Measurements from ENCODE around the gene AXIN1. TPM values are rescaled to one million over a fixed set of nuclear protein-coding genes. Genes with fewer than 3 reads are reported as not detected.
A peak's percentile ranks its signal among the peaks of the same experiment; 100 is the strongest.
"Not testable (repeated sequence)": the region's sequence is repeated elsewhere in the genome, so short reads cannot be mapped to it uniquely, and the experiment has no call there.

The AXIN1 gene
- total RNA-seq, 1 donor from 2014 or later, result 15.9 TPM

DNA sequence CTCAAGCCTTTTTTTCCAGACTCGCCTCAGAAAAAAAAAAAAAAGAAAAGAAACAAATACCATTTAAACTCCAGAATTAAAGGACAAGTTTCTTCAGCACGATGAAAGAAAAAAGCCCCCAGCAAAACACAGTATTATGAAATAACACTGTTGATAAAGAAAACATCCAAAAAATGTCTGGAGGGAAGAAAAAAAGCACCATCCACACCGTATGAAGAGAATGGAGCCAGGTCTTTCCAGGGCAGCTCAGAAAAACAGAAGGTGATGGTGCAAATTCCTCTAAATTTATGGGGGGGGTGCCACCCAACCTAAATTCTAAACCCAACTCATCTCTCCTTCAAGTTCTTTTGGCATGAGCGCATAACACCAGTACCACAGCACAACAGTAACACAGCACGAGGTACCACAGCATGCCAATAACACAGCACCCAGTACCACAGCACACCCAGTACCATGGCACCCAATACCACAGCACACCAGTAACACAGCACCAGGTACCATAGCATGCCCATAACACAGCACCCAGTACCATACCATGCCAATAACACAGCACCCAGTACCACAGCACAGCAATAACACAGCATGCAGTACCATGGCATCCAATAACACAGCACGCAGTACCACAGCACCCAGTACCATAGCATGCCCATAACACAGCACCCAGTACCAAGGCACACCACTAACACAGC, 19.0 kb downstream of the AXIN1 start:
- DNase-seq (ENCODE audit: low read depth in 2 of 2), result no peak

DNA sequence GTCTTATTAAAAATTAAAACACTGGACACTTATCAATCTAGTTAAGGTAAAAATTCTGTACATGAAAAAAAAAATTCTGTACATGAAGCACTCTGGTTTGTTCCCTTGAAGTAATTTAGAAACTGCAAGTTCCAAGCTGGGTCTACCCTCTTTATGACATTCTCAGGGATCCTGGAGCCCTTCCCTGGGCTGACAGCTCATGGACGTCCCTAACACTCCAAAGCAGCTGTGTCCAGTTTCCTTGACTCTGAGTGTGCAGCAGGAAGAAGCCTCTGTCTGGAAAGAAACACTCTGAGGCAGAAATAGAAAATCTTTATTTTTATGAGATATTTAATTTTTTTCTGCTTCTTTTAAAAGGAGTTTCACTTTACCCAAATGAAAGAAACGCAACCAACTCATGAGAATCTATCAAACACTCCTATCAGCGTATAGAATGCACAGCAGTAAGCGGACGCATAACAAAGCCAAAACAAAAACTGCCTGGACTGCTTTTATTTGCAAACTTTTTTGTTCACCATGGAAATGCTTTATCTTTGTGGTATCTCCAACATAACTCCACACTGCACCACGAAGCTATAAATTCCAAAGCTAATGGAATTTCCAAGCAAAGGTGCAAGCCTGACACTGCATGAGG, 21.2 kb downstream of the AXIN1 start:
- not testable (repeated sequence) for DNase-seq (ENCODE audit: low read depth in 2 of 2)

DNA sequence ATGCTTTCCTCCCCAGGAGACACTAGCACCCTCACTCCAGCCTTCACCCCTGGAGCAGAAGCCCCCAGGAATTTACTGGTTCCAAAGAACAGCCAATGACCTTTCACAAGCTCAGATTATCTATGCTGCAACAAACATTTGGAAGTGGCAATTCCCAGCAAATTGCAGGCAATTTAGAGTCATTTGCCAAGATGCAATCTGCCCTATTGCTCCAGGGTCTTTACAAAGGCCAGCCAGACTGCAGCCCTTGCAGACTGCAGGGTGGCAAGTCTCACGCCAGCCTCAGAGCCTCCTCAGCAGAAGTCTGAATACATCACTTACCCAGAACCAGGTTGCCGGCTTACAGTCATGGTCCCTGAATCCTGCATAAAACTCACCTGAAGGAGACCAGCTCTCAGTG, 21.8 kb downstream of the AXIN1 start:
- no peak for DNase-seq (ENCODE audit: low read depth in 2 of 2)

DNA sequence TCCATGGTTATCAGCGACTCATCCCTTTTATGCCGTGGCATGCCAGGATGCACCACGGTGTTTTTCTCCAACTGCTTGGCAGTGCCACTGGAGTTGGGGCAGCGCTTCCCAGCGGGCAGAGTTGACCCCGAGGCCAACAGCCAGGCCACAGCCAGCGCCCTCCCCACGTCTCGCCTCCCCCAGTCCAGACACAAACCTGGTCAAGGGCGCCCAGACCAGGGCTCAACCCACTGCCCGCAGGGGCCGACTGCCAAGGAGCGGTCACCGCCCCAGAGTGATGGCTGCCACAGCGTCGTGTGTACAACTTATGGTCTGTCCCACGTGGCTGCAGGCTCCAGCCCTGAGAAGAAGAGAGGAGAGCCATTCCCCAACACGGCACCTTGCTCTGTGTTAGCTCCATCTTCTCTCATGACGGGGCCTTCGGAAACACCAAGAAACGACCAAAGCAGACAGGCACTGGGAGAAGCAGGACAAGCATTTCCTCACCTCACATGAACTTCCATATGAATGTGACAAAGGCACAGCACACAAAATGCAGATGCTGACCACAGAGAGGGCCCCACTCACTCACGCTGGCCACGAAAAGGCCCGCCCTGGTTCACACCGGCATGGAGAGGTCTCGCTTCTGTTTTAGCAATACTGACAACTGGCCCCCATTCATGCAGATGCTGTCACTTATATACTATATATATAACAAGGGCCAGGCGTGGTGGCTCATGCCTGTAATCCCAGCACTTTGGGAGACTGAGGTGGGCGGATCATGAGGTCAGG, 27.0 kb downstream of the AXIN1 start:
- no peak for DNase-seq (ENCODE audit: low read depth in 2 of 2)

DNA sequence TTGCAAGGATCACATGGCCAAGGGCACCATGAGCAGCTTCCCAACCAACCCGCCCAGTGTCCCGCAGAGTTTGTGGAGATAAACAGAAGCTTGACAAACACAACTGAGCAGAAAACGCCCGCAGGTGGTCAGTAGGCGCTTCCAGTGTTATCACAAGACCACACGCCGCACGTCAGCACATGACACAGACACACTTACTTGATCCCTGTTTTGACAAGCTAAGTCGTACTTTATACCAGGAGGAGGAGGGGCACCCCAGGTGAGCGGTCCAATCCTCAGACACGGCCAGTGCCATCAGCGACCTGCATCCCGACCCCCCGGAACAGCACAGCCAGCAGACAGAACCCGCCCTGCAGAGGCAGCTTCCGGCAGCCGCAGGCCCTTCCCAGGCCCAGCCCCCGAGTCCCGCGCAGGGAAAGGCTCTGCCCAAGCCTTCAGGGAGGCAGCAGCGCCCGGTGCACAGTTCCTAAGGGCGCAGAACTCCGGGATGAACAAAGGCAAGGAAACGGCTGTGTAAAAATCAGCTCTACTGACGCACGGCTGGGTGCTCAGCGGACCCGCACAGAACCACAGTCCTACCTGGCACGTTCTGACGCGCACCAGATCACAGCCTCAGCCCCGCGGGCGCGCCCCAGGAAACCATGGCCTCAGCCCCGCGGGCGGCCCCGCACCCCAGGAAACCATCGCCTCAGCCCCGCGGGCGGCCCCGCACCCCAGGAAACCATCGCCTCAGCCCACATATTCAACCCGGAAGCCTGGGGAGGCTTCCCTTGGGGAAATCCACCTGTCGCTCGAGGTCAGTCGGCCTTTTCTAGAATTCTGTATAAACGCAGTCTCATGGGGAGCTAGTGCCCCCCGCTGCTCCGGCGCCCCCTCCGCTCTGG, 27.8 kb downstream of the AXIN1 start:
- peak; percentile 25 to 38 for DNase-seq (ENCODE audit: low read depth in 2 of 2)

DNA sequence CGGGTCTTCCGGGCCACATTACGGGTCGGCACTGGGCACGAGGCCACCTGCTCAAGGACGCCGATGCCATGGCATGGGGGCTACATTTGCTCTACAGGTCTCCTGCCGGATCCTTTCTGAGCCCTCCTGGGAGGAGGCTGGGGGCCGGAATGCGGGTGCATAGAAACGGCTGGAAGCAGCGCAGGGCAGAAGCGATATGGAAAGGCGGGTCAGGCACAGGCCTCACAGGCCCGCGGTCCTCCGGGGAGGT, 28.4 kb downstream of the AXIN1 start:
- no peak for DNase-seq (ENCODE audit: low read depth in 2 of 2)

DNA sequence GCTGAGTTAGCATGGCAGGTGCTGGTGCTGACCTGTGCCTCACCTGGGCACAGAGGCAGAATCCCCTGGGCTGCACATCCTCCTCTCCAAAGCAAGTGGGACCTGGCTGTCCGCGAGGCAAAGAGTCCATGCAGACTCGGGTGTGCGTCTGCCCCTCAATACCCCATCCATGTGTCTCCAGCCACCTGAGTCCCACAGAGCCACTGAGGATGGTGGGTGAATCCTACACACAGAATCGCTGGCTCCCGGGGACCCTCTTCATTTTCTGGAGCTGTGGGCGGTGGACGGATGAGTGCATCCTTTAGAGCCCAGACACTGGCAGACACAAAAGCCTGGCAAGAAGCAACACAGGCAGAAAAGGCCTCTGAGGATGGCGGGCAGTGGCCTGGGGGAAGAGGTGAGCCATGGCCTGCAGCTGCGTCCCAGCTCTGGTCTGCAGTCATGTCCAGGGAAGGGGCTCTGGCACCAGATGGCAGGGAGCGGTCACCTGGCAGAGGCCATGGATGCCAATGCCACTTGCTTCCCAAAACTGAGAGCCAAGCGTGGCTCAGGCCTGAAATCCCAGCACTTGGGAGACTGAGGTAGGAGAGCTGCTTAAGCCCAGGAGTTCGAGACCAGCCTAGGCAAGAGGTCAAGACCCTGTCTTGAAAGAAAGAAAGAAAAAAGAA, 29.9 kb downstream of the AXIN1 start:
- DNase-seq (ENCODE audit: low read depth in 2 of 2), result no peak

DNA sequence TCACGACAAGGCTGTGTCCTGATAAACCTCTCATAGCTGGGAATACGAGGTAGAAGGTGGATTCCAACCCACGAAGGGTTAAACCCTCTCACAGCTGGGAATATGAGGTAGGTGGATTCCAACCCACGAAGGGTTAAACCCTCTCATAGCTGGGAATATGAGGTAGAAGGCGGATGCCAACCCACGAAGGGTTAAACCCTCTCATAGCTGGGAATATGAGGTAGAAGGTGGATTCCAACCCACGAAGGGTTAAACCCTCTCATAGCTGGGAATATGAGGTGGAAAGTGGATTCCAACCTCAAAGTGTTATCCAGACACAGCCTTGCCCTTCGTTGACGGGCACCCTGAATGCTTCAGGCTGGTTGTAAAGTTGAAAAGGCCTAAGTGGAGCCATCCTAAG, 31.0 kb downstream of the AXIN1 start:
- DNase-seq (ENCODE audit: low read depth in 2 of 2), result no peak

DNA sequence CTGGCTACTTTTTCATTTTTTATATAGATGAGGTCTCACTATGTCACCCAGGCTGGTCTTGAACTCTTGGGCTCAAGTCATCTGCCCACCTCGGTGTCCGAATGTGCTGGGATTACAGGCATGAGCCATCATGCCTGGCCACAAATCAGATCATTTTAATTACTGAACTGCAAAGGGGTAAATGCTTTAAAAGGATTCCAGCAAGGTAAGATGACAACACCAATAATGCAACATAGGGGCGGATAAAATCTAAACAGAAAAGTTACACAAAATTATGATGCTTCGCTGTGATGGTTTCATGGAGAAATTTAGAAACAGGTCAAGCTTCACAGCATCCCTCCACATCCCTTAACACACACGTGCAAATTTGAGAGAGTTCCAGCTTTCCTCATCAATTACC, 32.3 kb downstream of the AXIN1 start:
- no peak for DNase-seq (ENCODE audit: low read depth in 2 of 2)

DNA sequence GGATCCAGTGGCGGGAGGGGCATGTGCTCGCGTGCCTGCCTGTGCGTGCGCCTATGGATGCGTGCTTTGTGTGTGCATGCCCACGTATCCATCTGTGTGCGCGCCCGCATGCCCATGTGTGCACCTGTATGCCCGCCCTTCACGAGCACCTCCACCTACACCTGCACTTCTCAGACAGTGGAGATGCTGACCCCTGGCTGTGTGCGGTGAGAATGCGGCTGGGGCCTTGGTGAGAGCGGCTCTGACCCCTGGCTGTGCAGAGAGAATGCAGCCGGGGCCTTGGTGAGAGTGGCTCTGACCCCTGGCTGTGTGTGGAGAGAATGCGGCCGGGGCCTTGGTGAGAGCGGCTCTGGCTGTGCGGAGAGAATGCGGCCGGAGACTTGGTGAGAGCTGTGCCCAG, 33.9 kb downstream of the AXIN1 start:
- DNase-seq (ENCODE audit: low read depth in 2 of 2), result peak in 1 of 2 donors; percentile 15

DNA sequence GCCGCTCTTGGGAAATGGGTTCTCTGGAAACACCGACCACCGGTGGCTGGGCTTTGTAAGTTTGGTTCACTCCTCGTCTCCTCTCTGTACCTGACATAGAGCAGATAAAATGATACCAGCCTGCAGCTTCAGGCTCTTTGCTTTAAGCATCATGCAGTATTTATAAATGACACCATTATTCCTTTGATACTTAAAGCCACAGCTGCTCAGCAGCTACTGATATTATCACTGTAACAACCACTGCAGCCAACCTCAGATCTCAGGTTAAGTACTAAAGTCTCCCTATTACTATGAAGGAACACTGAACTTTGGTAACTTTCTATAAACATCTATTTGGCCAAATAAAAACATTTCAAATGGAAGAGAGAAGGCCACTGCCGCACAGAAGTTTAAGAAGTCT, 34.9 kb downstream of the AXIN1 start:
- DNase-seq (ENCODE audit: low read depth in 2 of 2), result no peak

DNA sequence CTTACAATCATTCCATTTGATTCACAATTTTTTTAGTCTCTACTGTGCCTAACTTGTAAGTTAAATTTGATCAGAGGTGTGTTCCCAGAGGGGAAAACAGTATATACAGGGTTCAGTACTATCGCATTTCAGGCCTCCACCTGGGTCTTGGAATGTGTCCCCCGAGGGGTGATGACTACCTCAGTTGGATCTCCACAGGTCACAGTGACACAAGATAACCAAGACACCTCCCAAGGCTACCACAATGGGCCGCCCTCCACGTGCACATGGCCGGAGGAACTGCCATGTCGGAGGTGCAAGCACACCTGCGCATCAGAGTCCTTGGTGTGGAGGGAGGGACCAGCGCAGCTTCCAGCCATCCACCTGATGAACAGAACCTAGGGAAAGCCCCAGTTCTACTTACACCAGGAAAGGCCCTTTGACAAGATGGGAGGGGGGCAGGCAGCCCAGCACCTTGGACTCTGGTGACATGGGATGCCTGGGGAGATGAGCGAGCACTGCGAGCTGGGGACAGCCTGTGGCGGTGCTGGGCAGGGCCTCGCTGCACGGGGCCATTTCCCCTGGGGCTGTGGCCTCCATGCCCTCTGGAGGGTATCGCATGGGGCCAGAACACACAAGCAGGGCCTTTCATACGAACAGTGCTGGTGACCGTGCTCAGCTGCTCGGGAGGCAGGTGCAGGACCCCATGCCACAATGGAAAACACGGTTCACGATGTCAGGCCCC, 35.6 kb downstream of the AXIN1 start:
- no peak for DNase-seq (ENCODE audit: low read depth in 2 of 2)

DNA sequence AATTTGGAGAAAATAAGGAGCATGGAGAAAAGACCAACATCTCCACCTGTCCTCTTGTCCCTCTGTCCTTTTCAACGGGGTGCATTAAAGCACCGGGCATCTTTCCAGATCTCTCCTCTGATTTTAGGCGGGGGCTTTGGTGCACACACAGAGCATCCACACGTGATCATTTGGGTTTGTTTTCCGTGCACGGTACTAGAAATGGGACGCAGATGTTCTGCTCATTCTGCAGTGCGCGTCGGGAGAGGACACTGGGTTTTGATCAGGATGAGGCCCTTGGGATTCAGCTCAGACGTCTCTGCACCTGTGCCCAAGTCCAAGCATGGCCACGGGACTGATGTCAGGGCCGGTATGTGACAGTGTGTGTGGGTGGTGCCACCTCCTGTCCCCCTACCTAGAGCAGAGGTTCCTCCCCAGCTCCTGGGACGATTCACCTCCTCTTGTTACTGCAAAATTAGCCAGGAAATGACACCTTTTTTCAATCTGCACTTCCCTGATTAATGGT, 37.7 kb downstream of the AXIN1 start:
- no peak for DNase-seq (ENCODE audit: low read depth in 2 of 2)

DNA sequence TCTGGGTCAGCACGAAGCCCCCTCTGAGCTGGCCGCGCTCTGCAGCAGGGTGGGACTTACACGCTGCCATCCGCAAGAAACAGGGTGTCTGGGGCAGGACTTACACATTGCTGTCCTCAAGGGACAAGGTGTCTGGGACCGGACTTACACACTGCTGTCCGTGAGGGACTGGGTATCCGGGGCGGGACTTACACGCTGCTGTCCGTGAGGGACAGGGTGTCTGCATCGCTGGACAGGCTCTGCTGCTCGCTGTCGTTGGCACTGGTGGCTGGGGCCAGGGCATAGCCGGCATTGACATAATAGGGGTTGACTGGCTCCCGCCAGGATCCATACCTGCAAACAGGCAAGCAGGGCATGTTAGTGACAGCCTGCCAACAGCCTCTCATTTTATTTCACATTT, 38.2 kb downstream of the AXIN1 start:
- DNase-seq (ENCODE audit: low read depth in 2 of 2), result no peak

DNA sequence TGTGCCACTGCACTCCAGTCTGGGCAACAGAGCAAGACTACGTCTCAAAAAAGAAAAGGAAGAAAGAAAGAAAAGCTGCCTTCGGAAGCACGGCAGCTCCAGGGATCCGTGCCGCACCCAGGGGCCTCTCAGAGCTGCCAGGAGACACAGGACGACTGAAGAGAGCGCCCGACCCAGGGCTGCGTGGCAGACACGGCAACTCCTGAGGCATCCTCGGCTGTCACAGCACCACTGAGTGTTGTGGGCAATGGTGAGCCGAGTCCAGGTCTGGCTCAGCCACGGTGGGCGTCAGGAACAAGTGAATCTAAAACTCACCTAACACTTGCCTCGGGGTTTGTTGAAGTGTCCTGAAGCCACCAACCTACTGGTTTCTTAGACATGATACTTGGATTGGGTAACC, 40.8 kb downstream of the AXIN1 start:
- no peak for DNase-seq (ENCODE audit: low read depth in 2 of 2)

DNA sequence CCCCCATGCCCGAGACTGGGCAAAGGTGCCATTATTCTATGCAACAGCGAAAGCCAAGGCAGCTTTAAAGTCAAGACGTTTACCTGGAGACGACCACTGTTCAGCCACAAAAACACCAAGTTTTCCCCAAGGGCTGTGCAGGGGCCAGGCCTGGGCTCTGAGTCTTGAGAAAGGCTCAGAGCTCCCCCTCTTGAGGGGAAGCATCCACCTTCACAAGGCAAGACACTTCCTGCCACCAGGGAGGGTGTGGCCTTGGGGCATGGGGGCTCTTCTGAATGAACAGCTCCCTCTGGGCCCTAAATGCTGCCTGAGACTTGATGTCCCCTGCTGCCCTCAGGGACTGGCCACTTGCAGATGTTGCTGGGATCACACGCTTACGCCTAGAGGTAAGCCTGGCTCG, 43.0 kb downstream of the AXIN1 start:
- no peak for DNase-seq (ENCODE audit: low read depth in 2 of 2)

DNA sequence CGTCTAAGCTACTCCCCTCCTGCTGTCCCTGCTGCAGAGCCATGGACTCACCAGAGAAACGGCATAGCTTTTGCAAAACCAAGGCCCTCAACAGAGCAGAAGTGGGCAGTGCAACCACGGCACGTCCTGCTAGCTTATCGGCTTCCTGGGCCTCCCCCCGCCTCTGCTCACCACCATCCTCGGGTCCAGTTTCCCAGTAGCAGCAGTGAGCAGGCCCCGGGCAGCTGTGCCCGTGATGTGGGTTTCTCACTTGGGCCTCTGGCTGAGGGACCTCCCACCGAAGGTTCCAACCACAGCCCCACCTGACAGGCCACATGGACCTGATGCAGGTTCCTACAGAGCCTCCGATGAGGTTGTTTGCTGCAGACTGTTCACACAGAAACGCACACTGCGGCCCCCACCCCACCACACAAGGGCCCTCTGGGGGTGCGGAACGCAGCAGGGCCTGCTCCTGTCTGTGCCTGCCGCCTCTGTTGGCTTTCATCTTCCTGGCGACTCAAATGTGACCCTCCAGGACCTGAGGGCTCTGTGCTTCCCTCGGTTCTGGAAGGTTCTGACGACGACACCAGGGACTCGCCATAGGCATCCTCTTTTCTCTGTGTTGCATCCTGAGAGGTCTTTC, 44.7 kb downstream of the AXIN1 start:
- DNase-seq (ENCODE audit: low read depth in 2 of 2), result no peak

DNA sequence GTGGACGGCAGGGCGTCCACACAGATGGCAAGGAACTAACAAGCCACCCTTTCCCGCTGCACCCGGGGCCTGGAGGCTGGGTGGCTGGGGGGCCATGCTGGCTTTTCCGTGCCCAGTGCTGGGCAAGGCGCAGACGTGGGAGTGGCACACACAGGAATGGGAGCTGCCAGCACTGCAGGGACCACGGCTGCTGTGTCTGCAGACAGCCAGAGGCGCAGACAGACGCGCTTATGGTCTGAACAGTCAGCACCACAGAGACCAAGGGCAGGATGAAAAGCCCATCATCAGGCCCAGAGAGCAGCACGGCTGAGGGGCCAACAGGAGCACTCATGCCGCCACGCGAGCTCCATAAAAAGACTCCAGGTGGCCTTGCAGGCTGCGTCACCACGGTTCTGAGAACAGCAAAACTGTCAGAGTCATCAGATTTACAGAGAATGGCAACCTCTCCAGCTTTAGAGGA, 45.6 kb downstream of the AXIN1 start:
- no peak for DNase-seq (ENCODE audit: low read depth in 2 of 2)

DNA sequence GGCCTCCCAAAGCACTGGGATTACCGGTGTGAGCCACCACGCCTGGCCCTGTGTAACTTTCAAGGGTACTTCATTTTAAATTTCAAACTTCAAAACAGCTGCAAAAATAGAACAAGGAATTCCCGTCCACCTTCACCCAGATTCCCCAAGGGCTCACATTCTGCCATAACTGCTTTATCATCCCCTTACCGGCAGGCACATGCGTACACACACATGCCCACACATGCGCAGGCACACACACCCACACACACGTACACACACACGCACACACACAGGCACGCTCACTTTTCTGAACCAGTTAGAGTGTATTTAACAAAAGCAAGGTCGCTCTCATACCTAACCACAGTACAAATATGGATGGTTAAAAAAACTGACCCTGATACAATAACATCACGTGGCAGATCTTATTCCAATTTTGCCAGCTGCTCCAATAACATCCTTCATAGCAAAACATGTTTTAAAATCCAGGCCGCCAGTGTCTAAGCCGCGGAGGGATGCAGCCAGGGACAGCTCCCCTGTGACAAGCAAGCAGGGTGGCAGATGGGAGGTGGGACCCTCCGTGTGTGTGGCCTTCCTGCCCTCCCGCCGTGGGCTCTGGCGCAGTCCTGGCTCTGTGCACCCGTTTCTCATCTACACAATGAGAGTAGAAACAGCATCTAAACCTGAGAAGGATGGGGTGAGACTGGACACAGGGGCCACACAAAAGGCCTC, 46.5 kb downstream of the AXIN1 start:
- peak in 1 of 2 donors; percentile 21 for DNase-seq (ENCODE audit: low read depth in 2 of 2)

Measured in lung microvascular endothelial cell (primary cell).